GM19238 (cell line): Measurements from ENCODE around the gene NYNRIN.

Experiments
- DNase-seq: peaks from one replicate; pipeline ENCODE4 v3.0.0; 2011; ENCODE audit warnings: low spot score; ENCODE audit not compliant: insufficient read length

NYNRIN gene

DNA sequence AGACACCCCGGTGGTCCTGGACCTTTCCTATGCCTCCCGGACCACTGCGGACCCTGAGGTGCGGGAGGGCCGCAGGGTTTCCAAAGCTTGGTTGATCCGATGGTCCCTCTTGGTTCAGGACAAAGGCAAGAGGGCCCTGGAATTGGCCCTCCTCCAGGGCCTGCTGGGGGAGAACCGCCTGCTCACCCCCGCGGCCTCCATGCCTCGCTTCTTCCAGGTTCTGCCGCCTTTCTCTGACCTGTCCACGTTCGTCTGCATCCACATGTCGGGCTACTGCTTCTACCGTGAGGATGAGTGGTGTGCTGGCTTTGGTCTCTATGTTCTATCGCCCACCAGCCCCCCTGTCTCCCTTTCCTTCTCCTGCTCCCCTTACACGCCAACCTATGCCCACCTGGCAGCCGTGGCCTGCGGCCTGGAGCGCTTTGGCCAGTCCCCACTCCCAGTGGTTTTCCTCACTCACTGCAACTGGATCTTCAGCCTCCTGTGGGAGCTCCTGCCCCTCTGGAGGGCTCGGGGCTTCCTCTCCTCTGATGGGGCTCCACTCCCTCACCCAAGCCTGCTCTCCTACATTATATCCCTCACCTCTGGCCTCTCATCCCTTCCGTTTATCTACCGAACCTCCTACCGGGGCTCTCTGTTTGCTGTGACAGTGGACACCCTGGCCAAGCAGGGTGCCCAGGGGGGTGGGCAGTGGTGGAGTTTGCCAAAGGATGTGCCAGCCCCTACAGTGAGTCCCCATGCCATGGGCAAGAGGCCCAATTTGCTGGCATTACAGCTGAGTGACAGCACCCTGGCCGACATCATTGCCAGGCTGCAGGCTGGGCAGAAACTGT lies 16.8 kb downstream of the NYNRIN start:
- no peak for DNase-seq

DNA sequence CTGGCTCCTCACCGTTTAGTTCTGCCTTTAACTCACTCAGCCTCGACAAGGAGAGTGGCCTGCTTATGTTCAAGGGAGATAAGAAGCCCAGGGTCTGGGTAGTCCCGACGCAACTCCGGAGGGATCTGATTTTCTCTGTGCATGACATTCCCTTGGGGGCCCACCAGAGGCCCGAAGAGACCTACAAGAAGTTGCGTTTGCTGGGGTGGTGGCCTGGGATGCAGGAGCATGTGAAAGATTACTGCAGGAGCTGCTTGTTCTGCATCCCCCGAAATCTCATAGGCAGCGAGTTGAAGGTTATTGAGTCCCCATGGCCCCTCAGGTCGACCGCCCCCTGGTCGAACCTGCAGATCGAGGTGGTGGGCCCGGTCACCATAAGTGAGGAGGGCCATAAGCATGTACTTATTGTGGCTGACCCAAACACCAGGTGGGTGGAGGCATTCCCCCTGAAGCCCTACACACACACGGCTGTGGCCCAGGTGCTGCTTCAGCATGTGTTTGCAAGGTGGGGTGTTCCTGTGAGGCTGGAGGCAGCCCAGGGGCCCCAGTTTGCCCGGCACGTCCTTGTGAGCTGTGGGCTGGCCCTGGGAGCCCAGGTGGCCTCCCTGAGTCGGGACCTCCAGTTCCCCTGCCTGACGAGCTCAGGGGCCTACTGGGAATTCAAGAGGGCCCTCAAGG lies 17.6 kb downstream of the NYNRIN start:
- DNase-seq, result no peak

DNA sequence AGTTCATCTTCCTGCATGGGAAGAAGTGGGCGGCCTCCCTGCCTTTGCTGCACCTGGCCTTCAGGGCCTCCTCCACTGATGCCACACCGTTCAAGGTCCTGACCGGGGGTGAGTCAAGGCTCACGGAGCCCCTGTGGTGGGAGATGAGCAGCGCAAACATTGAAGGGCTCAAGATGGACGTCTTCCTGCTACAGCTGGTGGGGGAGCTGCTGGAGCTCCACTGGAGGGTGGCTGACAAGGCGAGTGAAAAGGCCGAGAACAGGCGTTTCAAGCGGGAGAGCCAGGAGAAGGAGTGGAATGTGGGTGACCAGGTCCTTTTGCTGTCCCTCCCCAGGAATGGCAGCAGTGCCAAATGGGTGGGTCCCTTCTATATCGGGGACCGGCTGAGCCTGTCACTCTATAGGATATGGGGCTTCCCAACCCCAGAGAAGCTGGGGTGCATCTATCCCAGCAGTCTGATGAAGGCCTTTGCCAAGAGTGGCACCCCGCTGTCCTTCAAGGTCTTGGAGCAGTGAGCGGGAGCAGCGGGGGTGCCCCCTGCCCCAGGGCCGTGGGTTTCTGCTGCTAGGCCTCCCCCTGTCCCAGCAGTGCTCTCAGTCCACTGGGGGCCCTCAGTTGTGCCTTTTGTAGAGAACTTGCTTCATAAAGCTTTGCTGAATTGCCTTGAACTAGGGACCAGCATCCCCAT lies 18.3 kb downstream of the NYNRIN start:
- no peak for DNase-seq

DNA sequence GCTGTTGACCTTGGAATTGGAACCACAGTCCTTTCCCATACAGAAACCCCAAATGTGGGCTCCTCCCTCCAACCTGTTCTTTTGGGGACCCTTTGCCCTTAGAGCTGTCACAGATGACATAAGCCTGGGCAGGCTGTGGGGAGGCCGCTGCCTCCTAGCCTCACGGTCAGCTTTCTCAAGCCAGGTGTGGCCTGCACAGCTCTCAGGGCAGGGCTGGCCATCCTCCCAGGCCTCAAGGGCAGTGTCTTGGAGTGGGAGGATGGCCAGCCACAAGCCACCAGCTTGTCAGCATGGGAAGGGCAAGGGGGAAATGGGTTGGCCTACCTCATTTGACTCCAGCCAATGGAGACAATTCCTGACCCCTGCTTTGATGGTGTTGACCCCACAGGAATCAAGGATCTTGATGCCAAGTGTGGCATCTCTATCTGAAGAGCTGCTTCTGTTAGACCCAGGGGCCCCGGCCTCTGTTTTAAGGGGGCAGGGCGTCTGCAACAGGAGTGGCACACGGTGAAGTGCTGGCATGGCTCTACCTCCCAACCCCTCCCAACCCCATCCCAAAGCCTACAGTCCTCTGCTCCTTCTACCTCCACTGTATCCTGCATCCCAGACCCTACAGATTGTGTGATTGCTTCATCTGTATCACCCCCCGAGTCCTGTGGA lies 19.2 kb downstream of the NYNRIN start:
- DNase-seq, result no peak

DNA sequence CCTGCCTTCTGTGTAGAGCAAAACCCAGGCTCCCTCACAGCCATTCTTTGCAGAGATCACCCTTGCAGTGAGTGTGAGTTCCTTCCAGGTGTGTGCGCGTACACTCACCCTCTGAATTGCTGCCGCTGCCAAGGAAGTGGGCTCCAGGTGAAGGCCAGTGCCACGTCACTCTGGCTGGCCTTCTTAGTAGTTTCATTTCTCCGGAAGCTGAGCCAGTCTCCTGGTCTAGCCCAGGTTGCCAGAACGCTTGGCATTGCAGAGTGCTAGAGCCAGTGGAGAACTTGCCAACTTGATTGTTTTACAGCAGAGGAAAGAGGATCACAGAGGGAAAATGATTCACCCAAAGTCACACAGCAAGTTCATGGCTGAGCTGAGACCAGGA lies 19.7 kb downstream of the NYNRIN start:
- no peak for DNase-seq

DNA sequence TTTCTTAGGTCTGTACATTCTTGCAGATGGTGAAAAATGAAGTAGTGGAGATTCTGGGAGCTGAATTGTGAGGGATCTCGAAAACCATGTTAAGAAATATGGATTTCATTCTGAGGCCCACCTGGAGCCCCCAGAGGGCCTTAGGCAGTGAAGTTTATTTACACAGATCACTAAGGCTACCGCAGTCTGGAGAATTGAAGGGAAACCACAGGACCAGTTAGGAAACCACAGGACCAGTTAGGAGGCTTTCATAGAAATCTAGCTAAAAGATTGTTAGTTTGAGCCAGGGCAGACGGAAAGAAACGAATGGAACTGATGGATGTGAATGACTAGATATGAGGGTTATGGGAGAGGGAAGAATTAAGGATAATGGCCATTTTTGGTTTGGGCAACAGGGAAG lies 23.5 kb downstream of the NYNRIN start:
- DNase-seq, result no peak

DNA sequence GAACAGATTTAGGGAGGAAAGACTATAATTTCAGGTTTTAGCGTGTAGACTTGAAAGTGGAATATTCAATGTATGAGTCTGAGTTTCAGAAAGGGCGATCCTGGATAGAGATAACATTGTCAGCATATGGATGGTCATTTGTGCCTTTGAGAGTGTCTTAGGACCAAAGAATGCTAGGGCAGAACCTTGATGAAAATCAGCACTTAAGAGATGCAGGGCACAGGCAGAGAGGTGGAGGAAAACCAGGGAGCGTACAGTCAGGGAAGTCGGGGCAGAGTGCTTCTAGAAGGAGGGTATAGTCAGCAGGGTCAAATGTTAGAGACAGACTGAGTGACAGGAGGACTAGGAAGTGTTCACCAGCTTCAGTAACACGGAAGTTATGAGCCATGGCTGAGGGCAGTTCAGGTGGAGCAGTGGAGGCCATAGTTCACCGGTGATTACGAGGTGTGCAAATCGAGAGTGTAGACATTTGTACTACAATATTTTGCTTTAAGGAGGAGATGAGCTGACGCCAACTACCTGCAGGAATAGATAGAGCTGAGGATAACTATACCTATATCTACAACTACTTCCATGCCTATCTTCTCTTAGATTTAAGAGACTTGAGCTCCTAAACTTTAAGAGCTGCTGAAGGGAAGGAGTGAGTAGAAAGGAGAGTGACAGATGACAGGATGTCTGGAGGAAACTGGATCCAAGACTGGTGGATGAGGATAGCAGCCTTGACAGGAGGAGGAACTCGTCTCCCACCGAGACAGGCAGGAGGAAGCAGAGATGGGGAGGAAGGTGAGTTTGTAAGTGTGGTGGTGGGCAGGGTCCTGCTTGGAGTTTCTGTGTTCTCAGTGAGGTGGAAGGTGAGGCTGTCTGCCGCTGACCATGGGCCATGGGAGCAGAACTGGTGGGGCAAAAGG lies 24.1 kb downstream of the NYNRIN start:
- no peak for DNase-seq

DNA sequence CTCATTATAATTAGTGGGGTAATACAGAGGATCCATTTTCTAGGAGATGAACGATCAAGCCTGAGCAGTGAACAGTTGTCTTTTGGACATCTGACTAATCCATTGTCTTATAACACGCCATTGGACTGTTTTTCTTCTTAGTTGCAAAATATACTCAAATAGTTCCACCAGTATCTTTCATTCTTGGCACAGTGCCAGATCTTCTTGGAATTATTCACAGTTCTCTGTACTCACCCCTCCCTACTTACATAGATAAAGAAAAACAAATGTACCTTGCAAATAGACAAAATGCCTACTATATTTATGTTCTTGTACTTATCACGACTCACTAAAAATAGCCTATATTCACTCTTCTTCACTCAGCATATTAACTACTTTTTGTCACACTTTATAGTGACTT lies 26.9 kb downstream of the NYNRIN start:
- DNase-seq, result no peak

DNA sequence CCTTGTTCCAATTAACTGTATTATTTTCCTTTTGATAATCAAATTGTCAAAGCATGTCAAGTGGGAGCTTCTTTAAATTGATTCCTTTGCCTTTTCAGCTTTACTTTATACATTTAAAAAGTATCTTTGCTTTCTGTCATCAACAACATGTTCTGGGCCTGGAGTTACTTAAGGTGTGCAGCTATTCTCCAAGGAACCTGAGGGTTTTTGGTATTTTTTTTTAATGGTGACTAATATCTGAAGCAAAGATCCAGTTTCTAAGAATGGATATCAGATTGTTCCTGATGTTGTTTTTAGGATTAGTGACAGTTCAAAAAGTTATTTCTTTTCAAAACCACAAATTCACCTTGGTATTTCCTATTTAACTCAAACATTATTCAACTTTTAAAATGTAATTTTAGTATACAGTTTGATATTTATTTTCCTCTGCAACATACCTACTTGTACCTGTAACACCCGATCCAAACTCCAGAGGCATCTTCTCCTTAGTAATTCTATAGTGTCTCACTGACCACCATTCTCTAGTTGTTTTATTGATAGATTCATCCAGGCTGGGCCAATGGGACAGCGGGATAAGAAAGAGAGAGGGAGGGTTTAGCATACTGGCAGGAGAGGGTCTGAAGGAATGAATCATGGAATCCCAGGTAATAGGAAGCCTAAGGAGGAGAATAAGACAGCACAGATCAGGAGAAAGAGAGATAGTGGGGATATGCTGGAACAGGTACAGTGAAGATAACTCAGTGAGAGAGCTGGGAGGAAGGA lies 27.5 kb downstream of the NYNRIN start:
- no peak for DNase-seq

DNA sequence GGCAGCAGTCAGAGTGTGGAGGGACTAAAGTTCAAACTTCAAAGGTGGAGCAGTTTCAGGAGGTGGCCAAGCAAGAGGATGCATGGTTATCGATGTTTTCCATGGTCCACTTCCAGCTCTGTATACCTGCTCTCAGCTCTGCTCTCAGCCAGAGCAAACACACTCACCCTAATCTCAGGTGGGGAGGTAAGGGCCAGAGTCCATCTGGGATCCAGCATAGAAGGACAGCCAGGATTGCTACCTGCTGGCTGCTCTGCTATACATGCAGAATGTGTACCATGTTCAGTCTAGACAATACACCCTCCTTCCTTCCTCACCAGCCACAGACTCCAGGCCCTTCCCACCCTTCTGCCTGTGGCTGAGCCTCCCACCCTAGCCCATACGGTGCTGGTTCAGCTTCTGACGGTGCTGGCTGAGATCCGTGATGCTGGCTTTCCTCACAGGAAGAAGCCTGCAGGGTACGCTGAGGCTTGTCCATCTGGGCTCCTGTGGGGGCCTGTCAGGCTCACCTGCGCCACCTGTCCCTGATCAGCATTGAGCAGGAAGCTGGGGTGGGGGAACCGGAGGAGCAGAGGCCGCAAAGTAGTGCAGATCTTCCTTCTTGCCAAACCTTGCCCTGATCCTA lies 28.2 kb downstream of the NYNRIN start:
- DNase-seq, result no peak

DNA sequence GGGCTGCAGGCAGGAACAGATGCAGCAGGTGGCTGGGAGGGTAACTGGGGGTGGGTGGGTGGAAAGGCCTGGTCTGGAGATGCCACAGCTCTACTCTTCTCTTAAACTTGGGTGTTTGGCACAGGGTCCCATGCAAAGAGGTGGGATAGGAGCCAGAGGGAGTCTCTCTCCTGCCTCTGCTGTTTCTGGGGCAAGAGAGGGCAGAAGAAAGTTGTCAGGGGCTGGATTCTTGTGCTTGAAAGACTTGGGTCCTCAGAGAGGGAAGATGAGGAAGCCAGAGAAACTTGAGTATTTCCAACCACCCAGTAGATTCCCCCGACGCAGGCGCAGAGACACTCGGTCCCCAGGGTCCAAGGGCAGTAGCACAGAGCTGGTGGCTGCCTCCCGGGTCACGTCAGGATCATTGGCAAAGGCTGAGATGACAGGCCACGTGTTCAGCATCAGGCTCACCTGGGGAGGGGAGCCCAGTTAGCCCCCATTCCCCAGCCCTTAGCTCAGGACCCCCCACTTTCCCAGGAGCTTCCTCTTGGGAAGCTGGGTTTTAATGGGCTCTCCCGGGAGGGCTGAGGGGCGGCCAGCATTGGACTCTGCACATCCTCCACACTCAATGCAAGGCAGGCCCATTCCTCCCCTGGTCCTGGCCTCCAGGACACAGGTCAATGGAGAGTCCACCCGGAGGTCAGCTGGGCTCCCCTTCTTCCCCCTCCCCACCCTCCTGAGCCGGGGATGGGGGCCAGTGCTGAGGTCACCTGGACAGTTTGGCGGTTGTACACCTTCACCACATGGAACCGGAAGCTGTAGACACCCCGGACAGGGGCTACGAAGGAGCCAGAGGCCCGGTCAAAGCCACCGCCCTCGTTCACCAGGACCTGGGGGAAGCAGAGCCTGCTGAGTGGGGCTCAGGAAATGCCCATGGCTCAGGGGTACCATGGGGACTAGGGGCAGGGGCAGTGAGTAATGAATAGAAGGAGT lies 29.0 kb downstream of the NYNRIN start:
- no peak for DNase-seq

DNA sequence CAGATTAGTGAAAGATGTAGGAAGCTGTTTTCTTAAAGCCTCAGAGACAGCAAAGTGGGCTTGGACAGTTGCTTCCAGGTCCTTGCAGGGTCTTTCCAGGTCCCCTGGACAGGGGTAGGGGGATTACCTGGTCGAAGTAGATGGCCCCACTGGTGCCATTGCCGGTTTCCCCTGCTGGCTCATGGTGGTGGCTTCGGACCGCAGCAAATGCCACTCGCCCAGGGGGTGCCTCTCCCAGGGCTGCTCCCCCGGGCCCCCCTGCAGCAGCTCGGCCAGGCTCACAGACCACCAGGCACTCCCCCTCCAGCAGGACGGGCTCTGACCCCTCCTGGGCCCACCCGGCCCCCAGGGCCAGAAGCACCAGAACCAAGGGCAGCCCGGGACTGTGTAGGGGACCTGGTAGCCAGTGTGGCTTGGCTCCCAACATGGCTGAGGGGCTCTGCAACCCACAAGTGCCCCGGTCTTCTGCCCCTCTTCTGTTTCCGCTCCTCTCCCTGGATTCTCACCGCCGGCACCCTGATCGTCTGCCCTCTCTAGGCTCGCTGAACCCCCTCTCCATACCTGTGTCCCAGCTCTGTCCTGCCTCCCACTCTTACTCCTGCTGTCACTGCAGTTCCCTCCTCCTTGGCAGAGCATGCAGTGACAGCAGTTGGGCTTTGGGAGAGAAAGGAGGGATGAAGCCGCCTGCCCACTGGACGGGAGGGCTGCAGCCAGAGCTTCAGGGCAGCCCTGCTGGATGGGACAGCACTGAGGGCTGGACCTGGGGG lies 30.0 kb downstream of the NYNRIN start:
- no peak for DNase-seq

DNA sequence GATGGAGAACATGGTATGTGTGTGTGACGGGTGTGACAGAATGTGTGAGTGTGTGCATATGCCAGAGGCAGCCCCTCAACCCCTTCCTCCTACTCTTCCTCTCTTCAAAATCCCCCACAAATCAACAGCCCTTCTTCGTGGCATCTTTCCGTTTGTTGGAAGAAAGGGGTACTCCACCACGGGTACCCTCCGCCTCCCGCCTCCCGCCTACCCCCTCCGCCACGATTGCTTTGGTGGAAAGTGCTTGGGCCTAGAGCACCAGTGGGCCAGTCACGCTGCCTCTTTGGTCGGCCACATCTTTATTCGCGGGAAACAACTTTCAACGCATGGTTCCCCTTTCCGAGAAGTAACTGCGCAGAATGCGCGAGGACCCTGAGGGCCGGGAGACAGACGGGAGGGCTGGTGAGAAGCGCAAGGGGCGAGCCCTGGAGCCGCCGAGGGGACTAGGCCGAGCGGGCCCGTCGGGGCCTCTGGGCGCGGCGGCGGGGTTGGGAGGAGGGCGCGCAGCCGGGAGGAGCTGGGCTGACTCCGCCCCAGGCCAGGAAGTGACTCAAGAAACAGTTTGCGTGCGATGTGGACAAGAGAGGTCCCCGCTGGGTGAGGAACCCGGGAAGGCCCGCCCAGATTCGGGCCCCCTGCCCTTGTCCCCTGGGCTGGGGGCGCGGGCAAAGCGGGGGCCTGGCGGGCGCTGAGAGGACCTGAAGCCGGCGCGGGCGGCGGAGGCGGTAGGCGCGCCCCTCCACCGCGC lies 30.8 kb downstream of the NYNRIN start, which contains the start of the genes CBLN3 and KHNYN:
Gene CBLN3, minus strand, starts transcription at position 274 of the 748 bp plus-strand sequence. CDS start 614 bp downstream, outside the sequence.
Gene KHNYN, plus strand, starts transcription at position 560 of the 748 bp plus-strand sequence. CDS start 777 bp downstream, outside the sequence.
- DNase-seq, result peak; percentile 98

DNA sequence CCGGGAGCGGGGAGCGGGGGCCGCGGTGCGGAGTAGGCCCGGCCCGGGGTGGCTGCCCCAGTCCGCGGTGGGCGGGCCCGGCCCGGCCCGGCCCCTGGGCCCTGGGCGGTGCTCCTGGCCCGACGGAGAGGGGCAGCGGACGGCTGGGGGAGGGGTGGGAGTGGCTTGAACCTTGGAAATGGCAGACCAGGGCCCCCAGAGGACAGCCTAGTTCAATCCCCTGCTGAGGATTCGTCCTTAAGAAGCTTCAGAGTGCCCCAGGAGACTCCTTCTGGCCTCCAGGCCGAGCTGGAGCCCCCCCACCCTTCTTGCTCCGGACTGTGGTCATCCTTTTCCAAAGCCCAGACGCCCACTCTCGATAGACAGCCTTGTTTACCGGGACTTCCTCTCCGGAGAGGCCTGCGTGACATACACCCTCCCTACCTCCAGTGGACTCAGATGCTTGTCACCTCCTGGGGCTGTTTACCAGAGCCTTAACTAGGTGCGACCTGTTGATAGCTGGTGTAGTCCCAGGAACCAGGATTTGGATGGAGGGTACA lies 31.4 kb downstream of the NYNRIN start:
- peak; percentile 80 for DNase-seq

DNA sequence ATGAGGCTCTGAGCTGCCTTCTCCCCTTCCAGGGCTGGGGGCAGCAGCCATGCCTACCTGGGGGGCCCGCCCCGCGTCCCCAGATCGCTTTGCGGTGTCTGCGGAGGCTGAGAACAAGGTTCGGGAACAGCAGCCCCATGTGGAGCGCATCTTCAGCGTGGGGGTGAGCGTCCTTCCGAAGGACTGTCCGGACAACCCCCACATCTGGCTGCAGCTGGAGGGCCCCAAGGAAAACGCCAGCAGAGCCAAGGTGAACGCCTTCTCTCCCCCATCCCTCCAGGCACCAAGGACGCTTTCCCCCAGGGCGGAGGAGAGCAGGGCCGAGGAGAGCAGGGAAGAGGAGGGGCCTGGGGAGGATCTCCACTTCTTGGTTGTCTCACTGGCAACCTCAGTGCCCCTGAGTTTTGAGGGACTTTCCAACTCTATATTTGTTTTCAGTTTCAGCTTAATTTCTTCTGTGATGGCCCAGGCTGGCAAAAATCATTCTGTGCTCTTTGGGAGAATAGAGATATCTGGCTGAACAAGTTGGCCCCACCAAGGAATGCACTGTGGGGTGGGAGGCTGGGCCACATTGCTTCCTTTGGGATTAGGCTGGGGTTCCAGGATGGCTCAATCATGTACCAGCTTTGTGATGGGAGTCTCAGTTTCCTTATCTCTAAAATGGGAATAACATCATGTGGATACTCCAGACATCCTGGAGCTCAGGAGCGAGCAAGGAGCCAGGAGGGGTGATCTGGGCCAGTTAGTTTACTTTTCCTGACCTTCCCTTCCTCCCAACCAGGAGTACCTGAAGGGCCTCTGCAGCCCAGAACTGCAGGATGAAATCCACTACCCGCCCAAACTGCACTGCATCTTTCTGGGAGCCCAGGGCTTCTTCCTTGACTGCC lies 32.1 kb downstream of the NYNRIN start:
- DNase-seq, result peak; percentile 42
